AG04449 (cell line): ENCODE measurements around the gene ANO8.

ENCODE experiments used
- CTCF ChIA-PET: fragments of 350-600 bp; formaldehyde crosslinking; extraction: SDS; loops from one replicate; lab custom pipeline; 2021; ENCODE audit warnings: antibody characterized with exemption; lab: Yijun Ruan, JAX
- POLR2A ChIA-PET: fragments of 400-600, 350-600 bp; formaldehyde crosslinking; extraction: SDS; loops from one replicate; lab custom pipeline; 2020; ENCODE audit warnings: antibody characterized with exemption, inconsistent platforms; lab: Yijun Ruan, JAX
- DNase-seq: peaks from one replicate; pipeline ENCODE4 v3.0.0-alpha.2; 2010; ENCODE audit warnings: low read depth, low spot score
- H3K4me3 ChIP-seq: 2 replicates; pipeline ENCODE4 v1.5.1; 2011; ENCODE audit warnings: low read depth, mild to moderate bottlenecking, control low read depth, low read length
- CTCF ChIP-seq: IDR thresholded peaks from one replicate; pipeline ENCODE4 v1.5.1; 2011; ENCODE audit warnings: mild to moderate bottlenecking, moderate library complexity, low read length, control low read depth, inconsistent platforms; ENCODE audit not compliant: insufficient read depth; ENCODE audit errors: missing control alignments

Gene ANO8

DNA sequence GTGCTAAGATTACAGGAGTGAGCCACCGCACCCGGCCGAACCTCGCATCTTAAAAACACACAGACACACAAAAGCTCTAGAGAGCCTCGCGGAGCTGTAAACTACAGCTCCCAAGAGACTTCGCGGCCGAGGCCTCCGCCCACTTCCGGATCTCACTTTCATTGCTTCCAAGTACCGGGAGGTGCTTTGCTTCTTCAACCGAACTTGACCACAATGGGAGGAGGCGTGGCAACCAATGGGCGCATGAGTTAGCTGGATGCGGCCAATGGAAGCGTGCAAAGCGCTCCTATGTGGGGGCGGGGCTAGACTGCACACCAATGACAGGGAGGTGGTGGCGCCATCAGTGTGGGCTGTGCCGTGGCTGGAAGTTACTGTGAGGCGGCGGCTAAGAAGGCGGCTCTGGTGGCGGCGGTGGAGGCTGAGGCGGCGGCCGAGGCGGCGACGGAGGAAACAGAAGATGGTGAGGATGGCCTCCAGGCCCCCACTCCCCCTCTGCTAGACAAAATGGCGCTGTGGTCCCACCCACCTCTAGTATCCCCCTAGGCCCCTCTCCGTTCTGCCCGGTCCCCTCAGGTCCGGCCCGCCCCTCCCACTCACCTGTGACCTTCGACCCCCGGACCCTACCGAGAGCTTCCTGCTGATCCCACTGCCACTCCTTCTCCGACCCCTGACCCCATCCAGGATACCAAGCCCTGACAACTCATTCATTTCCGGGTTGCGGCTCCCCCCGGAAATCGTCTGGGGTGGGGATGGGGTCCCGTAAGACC is 25.3 kb downstream of the ANO8 start, which contains the start of gene DDA1:
Gene DDA1, plus strand, starts transcription at position 366 of the 767 bp plus-strand sequence. Its CDS starts 92 bp downstream, at position 458.
- CTCF ChIA-PET: interaction anchor here (1.2 to 4.1 kb wide), 6 partner anchors 16 to 257 kb away, joined by 3 to 18 read pairs (median 3); partner anchors contain the start of gene ANO8
- no peak for TF ChIP-seq CTCF
- POLR2A ChIA-PET: interaction anchor here (0.5 to 0.9 kb wide), 4 partner anchors 12 to 81 kb away, joined by 3 to 6 read pairs (median 4); partner anchors contain the start of gene ANO8
- DNase-seq: peak; percentile 98
- peak within 1 kb of the TSS; percentile 95 for H3K4me3 ChIP-seq

DNA sequence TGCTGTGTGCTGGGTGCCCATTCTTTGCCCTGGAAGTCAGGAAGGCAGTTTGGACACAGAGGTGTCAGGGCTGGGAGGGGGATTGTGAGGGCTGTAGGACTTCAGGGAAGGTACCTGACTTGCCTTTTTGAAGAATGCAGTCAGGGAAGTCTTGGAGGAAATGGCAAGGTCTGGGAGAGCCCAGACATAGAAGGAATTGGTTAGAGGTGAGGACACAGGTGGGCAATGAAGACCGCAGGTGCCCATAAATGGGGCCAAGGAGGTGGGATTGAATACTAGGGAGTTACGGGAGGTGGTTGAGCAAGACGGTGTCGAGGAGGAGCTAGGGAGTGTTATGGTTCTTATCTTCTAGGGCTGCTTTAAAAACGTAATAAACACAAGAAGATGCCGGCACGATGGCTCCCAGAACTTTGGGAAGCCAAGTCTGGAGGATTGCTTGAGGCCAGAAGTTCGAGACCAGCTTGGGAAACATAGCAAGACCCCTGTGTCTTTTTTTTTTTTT is 26.7 kb downstream of the ANO8 start:
- no peak overlapping the region for H3K4me3 ChIP-seq
- no peak for DNase-seq
- CTCF ChIA-PET: interaction anchor here (1.0 to 4.1 kb wide), 5 partner anchors 15 to 256 kb away, joined by 3 to 18 read pairs (median 3); partner anchors contain the start of gene ANO8
- POLR2A ChIA-PET: no interaction called here
- TF ChIP-seq CTCF: no peak

- peak overlapping the region; percentile 75 for H3K4me3 ChIP-seq
- CTCF ChIA-PET: interaction anchor here (0.6 to 5.7 kb wide), 5 partner anchors 10 to 113 kb away, joined by 3 to 69 read pairs (median 4); partner anchors contain the start of gene MVB12A
- TF ChIP-seq CTCF: no peak
- DNase-seq: no peak
- POLR2A ChIA-PET: interaction anchor here (0.5 to 0.7 kb wide), 3 partner anchors 11 to 444 kb away, joined by 3 to 4 read pairs (median 3); no protein-coding TSS in a partner anchor
Observed at GRCh38 chr19:17306285-17306714, 28.4 kb downstream of the ANO8 start.

DNA sequence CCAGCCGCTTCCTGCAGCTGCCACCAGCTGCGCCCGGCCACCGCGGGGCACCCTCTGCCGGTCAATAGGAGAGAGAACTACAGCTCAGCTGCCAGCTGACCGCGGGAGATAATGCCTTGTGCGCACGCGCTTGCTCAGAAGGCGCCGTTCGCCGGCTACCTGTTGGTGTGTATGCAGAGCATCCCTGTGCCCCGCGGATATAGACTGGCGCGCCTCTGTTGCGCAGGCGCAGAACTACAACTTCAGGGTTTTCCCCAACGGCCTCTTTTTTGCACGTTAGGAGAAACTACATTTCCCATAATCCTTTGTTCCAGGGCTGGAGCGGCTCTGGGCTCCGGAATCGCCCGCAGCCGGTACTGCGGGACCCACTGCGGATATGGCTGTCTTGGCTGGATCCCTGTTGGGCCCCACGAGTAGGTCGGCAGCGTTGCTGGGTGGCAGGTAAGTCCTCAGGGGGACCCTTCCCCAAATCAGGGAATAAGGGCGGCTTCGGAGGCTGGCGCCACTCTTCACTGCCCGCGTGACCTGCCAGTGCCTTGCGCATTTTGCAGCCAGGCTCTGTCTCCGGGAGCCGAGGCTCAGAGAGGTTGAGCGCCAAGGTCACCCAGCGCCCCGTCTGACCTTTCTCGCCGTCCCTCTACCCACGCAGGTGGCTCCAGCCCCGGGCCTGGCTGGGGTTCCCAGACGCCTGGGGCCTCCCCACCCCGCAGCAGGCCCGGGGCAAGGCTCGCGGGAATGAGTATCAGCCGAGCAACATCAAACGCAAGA is 29.0 kb downstream of the ANO8 start, which contains the start of gene MRPL34:
Gene MRPL34, plus strand, starts transcription at position 356 of the 768 bp plus-strand sequence. Its CDS starts 21 bp downstream, at position 377.
- peak; percentile 89 for TF ChIP-seq CTCF
- ChIA-PET POLR2A (interaction anchor here (0.5 to 0.6 kb wide), 2 partner anchors 78 to 444 kb away, joined by 3 read pairs; no protein-coding TSS in a partner anchor), CTCF (interaction anchor here (0.8 to 5.7 kb wide), 13 partner anchors 8 to 237 kb away, joined by 3 to 69 read pairs (median 4); partner anchors contain the start of genes ANKLE1 and ANO8)
- peak within 1 kb of the TSS; percentile 75 for H3K4me3 ChIP-seq
- peak; percentile 94 for DNase-seq

- ChIA-PET POLR2A (interaction anchor here (0.6 kb wide), 1 partner anchor 78 kb away, joined by 3 read pairs; no protein-coding TSS in a partner anchor), CTCF (interaction anchor here (0.5 to 5.7 kb wide), 11 partner anchors 8 to 554 kb away, joined by 3 to 69 read pairs (median 4); partner anchors contain the start of genes ANKLE1 and ANO8)
- DNase-seq: no peak
- peak overlapping the region; percentile 75 for H3K4me3 ChIP-seq
- TF ChIP-seq CTCF: no peak
Observed at GRCh38 chr19:17305216-17305516, 29.5 kb downstream of the ANO8 start.
